ENCODE data around the gene KIF14.
A peak's percentile ranks its signal among the peaks of the same experiment; 100 is the strongest.

KIF14 gene, protein sequence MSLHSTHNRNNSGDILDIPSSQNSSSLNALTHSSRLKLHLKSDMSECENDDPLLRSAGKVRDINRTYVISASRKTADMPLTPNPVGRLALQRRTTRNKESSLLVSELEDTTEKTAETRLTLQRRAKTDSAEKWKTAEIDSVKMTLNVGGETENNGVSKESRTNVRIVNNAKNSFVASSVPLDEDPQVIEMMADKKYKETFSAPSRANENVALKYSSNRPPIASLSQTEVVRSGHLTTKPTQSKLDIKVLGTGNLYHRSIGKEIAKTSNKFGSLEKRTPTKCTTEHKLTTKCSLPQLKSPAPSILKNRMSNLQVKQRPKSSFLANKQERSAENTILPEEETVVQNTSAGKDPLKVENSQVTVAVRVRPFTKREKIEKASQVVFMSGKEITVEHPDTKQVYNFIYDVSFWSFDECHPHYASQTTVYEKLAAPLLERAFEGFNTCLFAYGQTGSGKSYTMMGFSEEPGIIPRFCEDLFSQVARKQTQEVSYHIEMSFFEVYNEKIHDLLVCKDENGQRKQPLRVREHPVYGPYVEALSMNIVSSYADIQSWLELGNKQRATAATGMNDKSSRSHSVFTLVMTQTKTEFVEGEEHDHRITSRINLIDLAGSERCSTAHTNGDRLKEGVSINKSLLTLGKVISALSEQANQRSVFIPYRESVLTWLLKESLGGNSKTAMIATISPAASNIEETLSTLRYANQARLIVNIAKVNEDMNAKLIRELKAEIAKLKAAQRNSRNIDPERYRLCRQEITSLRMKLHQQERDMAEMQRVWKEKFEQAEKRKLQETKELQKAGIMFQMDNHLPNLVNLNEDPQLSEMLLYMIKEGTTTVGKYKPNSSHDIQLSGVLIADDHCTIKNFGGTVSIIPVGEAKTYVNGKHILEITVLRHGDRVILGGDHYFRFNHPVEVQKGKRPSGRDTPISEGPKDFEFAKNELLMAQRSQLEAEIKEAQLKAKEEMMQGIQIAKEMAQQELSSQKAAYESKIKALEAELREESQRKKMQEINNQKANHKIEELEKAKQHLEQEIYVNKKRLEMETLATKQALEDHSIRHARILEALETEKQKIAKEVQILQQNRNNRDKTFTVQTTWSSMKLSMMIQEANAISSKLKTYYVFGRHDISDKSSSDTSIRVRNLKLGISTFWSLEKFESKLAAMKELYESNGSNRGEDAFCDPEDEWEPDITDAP (N-terminal part only)

GRCh38 chr1:200620273-200621131, at the start of gene KIF14:
KIF14 (minus strand) TSS chr1:200620751; CDS start chr1:200618723, 2,028 bp downstream.
- DNase-seq, result peak; percentile 97

GRCh38 chr1:200669314-200670241, 49.0 kb upstream of the KIF14 start, which contains the start of gene DDX59:
DDX59 (minus strand) TSS chr1:200669907; CDS start chr1:200666740, 3,167 bp downstream.
- peak; percentile 97 for DNase-seq

GRCh38 chr1:200668514-200669313, 48.2 kb upstream of the KIF14 start:
- DNase-seq, result peak; percentile 45

GRCh38 chr1:200666309-200666708, 45.8 kb upstream of the KIF14 start:
- no peak for DNase-seq

DNA sequence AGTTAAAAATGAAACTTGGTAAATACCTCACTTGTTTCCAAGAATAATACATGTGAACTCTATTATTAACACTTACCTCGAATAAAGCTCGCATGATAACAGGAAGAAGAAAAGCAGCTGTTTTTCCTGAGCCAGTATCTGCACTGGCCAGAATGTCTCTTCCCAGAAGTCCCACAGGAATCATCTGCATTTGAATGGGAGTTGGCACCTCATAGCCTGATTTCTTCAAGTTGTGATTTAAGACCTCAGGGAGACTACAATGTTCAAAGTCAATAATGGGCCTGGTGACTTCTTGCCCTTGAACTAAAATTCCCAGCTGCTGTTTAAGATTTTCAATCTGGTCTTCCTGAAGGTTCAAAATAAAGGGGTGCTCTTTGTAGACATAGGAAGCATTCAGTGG, 45.3 kb upstream of the KIF14 start:
- DNase-seq, result no peak

- DNase-seq, result no peak
Observed at GRCh38 chr1:200660719-200661118, 40.2 kb upstream of the KIF14 start.

DNA sequence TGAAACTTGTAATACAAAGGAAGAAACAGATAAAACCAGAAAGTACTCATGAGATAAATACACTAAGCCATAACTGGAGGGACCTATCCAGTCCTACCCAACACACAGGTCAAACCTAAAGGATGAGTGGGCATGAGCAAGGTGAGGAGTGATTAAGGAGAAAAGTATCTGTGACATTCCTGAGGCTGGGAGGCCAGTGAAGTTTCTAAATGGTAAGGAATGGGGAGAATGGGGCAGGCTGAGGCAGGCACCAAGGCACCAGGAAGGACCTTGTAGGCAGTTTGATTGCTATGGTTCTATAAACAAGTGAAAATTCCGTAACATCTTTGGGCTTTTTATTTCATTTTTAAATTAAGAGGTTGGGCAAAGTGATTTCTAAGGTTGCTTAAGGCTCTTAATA, 38.7 kb upstream of the KIF14 start:
- no peak for DNase-seq

DNA sequence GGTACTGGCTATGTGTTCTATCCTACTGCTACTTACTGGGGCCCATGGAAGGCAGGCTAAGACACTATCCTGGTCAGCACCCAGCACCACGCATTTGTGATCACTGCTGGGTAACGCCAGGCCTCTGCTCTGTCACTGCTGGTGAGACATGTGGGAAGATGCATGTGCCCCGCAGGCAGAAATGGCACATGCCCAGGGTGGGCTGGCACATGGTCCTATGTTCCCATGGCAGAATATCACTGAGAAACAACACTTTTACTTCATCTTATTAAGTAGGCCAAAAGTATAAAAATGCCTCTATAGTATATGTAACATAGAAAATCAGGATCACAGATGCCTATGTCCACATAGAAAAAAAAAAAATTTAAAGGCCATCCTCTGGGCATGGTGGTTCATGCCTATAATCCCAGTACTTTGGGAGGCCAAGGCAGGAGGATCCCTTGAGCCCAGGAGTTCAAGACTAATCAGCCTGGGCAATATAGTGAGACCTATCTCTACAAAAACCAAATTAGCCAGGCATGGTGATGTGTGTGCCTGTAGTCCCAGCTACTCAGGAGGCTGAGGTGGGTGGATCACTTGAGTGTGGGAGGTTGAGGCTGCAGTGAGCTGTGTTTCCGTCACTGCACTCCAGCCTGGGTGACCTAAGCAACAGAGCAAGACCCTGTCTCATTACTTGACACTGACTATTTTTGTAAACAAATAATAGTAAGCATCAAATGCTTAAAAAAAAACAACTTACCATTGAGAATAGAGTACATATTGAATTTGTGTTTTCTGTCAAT, 37.7 kb upstream of the KIF14 start:
- DNase-seq, result no peak

DNA sequence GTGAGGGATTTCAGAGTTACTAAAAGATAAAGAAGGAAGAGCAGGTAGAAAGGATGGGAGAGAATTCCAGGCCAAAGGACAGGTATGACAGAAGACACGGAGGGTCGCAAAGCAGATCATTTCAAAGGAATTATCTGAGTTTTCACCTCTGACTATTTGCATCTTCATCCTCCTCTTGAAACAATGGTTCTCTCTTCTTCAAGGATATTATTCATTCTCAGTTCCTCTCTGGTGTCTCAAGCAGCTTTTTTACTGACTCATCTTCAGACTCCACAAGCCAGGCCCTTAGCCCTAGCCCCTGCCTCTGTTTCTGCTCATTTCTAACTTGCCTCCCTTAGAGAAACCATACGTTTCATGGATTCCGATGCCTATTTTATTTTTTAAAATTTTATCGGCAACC, 34.1 kb upstream of the KIF14 start:
- no peak for DNase-seq

DNA sequence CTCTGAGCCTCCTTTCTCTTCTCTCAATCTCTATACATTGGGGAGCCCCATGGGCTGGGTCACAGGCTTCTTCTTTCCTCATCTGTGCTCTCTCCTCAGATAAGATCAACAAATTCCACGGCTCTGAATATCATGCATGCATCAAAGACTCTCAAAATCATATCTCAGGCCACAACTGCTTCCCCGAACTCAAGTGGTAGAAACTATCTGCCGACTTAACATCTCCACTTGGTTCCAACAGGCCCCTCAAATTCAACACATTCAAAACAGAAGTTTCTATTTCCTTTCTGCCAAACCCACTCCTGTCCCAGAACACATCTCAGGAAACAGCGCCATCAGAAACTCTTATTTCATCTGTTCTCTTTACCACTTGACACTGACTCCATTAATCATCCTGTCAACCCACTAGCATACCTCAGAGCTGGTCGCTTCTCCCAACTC, 32.5 kb upstream of the KIF14 start:
- no peak for DNase-seq

GRCh38 chr1:200652378-200652777, 31.8 kb upstream of the KIF14 start:
- no peak for DNase-seq

- DNase-seq, result no peak
Observed at GRCh38 chr1:200646515-200646914, 26.0 kb upstream of the KIF14 start.

GRCh38 chr1:200644021-200644420, 23.5 kb upstream of the KIF14 start:
- no peak for DNase-seq

DNA sequence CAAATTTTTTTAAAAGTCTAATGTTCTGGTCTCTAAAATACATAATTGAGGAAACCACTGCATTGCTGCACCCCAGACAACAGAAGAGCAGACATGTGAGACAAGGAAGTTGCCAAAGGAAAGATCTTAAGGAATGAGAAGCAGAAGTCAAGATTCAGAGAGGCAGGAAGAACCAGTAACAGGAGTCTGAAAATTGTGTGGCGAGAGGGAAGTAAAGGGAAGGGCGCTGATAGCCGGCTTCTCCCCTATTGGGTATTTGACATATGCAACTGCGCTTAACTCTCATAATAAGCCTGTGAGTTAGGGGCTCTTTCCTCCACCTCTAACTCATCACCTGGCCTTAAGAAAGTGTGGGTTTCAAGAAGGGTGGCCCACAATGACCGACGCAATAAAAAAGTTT, 21.9 kb upstream of the KIF14 start:
- DNase-seq, result no peak

- DNase-seq, result no peak
Observed at GRCh38 chr1:200640963-200641401, 20.4 kb upstream of the KIF14 start.

DNA sequence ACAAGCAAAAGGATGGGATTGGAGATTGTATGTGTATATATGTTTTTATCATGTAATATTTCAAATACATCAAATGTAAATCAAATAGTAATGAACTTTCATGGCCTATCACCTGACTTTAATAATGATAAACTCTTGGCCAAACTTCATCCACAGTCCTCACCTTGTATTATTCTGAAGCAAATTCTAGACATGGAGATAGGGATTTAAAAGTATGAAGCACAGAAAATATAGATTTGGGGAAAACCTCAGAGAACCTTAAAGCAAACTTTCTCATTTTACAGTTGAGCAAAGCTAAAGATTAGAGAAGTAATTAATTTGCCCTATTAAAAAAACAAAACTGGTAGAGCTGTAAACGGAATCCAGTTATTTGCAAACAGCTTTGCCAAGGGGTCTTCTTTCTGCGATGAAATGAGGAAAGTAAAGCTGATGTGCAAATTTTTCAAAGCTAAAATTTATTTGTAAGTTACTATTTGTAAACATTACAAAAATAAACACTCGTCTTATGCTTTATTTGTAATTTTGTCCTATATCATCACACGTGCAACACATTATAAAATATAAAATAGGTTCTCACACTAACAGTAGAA, 19.9 kb upstream of the KIF14 start:
- no peak for DNase-seq

GRCh38 chr1:200638073-200638472, 17.5 kb upstream of the KIF14 start:
- DNase-seq, result no peak

- no peak for DNase-seq
Observed at GRCh38 chr1:200636681-200637080, 16.1 kb upstream of the KIF14 start.
